Osteocyte (in vitro differentiated cells): Measurements from ENCODE around the gene FMNL2. TPM values are rescaled to one million over a fixed set of nuclear protein-coding genes. Genes with fewer than 3 reads are reported as not detected.
"Not testable (repeated sequence)": the region's sequence is repeated elsewhere in the genome, so short reads cannot be mapped to it uniquely, and the experiment has no call there.

Experiments
- DNase-seq: peaks from one replicate; pipeline ENCODE4 v3.0.0; 2021; ENCODE audit warnings: mixed read lengths; ENCODE audit not compliant: unreplicated experiment; ENCODE audit errors: extremely low spot score
- H3K27ac Mint-ChIP-seq: one replicate; pipeline ENCODE4 v1.8.0; 2021; ENCODE audit warnings: mild to moderate bottlenecking, mixed read lengths; ENCODE audit not compliant: unreplicated experiment
- H3K27me3 Mint-ChIP-seq: one replicate; pipeline ENCODE4 v1.8.0; 2021; ENCODE audit warnings: mixed read lengths; ENCODE audit not compliant: unreplicated experiment
- H3K36me3 Mint-ChIP-seq: one replicate; pipeline ENCODE4 v1.8.0; 2021; ENCODE audit warnings: mixed read lengths; ENCODE audit not compliant: unreplicated experiment
- H3K4me1 Mint-ChIP-seq: one replicate; pipeline ENCODE4 v1.8.0; 2021; ENCODE audit warnings: mixed read lengths; ENCODE audit not compliant: unreplicated experiment
- H3K4me3 Mint-ChIP-seq: one replicate; pipeline ENCODE4 v1.8.0; 2021; ENCODE audit warnings: mild to moderate bottlenecking, moderate library complexity, mixed read lengths; ENCODE audit not compliant: unreplicated experiment
- H3K9me3 Mint-ChIP-seq: one replicate; pipeline ENCODE4 v1.8.0; 2021; ENCODE audit warnings: mixed read lengths; ENCODE audit not compliant: unreplicated experiment
- total RNA-seq: library from RNA; stranded (reverse); gene quantifications from 2 replicates; pipeline ENCODE4 v1.2.1, GENCODE V29; 2021
- TF ChIP-seq, protein P1 (sequence below): fragments of 200-600 bp; sonication (generic); IDR thresholded peaks from 2 replicates; pipeline ENCODE4 v1.5.0; 2021; ENCODE audit warnings: antibody characterized with exemption, mild to moderate bottlenecking, moderate library complexity

FMNL2 gene
- total RNA-seq, 1 donor from 2014 or later = 45.3 TPM

- TF ChIP-seq, protein P1, sequence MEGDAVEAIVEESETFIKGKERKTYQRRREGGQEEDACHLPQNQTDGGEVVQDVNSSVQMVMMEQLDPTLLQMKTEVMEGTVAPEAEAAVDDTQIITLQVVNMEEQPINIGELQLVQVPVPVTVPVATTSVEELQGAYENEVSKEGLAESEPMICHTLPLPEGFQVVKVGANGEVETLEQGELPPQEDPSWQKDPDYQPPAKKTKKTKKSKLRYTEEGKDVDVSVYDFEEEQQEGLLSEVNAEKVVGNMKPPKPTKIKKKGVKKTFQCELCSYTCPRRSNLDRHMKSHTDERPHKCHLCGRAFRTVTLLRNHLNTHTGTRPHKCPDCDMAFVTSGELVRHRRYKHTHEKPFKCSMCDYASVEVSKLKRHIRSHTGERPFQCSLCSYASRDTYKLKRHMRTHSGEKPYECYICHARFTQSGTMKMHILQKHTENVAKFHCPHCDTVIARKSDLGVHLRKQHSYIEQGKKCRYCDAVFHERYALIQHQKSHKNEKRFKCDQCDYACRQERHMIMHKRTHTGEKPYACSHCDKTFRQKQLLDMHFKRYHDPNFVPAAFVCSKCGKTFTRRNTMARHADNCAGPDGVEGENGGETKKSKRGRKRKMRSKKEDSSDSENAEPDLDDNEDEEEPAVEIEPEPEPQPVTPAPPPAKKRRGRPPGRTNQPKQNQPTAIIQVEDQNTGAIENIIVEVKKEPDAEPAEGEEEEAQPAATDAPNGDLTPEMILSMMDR = no peak
- Mint-ChIP-seq H3K4me3 (no peak overlapping the region), H3K9me3 (peaks cover 4% of the 10 kb centered on the region), H3K36me3 (peaks cover 5% of the 10 kb centered on the region), H3K27me3 (no peaks in the 10 kb centered on the region), H3K4me1 (peaks cover 11% of the 10 kb centered on the region), H3K27ac (no peak overlapping the region)
- DNase-seq = no peak
These were observed 50.0 kb downstream of the FMNL2 start for GRCh38 chr2:152384992-152385391.

DNA sequence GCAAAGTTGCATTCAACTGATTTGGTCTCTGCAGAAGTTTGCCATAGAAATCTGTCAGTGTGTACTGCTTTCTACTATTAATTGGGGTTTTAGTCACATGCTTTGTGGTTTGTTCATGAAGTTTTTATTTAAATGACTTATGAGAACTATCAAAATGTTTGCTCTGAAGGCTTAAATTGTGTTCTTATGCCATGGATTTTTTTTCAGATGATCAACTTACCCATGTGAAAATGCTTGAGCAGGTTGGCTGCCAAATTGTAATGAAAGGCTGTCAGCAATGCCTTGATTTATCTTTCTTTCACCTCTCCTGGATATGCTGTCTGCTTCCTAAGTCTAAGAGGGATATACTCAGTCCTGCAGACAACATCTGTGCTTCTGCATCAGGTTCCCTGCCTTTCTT lies 50.7 kb downstream of the FMNL2 start:
- Mint-ChIP-seq H3K4me3 (no peak overlapping the region), H3K4me1 (peaks cover 11% of the 10 kb centered on the region), H3K36me3 (peaks cover 5% of the 10 kb centered on the region), H3K27me3 (no peaks in the 10 kb centered on the region), H3K9me3 (peaks cover 4% of the 10 kb centered on the region), H3K27ac (no peak overlapping the region)
- TF ChIP-seq, protein P1 = no peak
- DNase-seq = no peak

DNA sequence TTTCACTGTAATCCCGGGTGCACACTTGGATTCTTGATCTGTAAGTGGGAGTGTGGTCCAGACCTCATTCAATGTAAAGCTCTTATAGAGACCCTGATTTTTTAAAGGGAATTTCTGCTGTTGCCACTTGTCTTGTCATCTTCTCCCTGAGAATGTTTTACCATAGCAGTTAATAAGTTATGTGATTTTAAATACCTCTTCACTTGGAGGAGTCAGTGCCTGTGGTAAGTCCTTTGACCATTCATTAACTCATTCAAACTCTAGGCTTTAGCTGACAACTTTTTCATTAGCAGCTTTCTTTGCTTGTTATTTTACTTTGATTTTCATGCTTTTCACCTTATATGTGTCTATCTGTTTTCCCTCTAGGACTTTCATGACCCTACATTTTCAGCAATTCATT lies 51.3 kb downstream of the FMNL2 start:
- DNase-seq = no peak
- peaks cover 7% of the 10 kb centered on the region for H3K4me1 Mint-ChIP-seq
- no peak overlapping the region for H3K27ac Mint-ChIP-seq
- no peak overlapping the region for H3K4me3 Mint-ChIP-seq
- TF ChIP-seq, protein P1 = no peak
- H3K27me3 Mint-ChIP-seq = no peaks in the 10 kb centered on the region
- H3K9me3 Mint-ChIP-seq = peaks cover 4% of the 10 kb centered on the region
- peaks cover 5% of the 10 kb centered on the region for H3K36me3 Mint-ChIP-seq

- H3K36me3 Mint-ChIP-seq = peaks cover 5% of the 10 kb centered on the region
- H3K4me3 Mint-ChIP-seq = no peak overlapping the region
- H3K4me1 Mint-ChIP-seq = peaks cover 2% of the 10 kb centered on the region
- TF ChIP-seq, protein P1 = no peak
- no peak for DNase-seq
- H3K27ac Mint-ChIP-seq = no peak overlapping the region
- no peaks in the 10 kb centered on the region for H3K27me3 Mint-ChIP-seq
- peaks cover 4% of the 10 kb centered on the region for H3K9me3 Mint-ChIP-seq
These were observed 52.1 kb downstream of the FMNL2 start for GRCh38 chr2:152387041-152387440.

DNA sequence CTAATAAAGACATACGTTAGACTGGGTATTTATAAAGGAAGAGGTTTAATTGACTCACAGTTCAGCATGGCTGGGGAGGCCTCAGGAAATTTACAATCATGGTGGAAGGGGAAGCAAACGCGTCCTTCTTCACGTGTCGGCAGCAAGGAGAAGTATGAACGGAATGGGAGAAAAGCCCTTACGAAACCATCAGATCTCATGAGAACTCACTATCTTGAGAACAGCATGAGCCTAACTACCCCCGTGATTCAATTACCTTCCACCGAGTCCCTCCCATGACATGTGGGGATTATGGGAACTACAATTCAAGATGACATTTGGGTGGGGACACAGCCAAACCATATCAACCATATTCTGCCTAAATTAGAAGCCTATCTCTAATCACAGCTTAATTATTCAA lies 53.3 kb downstream of the FMNL2 start:
- not testable (repeated sequence) for H3K9me3 Mint-ChIP-seq, H3K27me3 Mint-ChIP-seq, H3K36me3 Mint-ChIP-seq, H3K4me3 Mint-ChIP-seq, H3K27ac Mint-ChIP-seq, H3K4me1 Mint-ChIP-seq, DNase-seq

- TF ChIP-seq, protein P1 = no peak
- Mint-ChIP-seq H3K4me3 (no peak overlapping the region), H3K27ac (no peak overlapping the region), H3K27me3 (no peaks in the 10 kb centered on the region), H3K9me3 (peaks cover 4% of the 10 kb centered on the region), H3K36me3 (peaks cover 5% of the 10 kb centered on the region), H3K4me1 (peaks cover 15% of the 10 kb centered on the region)
- no peak for DNase-seq
These were observed 54.5 kb downstream of the FMNL2 start for GRCh38 chr2:152389483-152389882.
